H1 (cell line): ENCODE results near the gene KLHDC7B. TPM values are rescaled to one million over a fixed set of nuclear protein-coding genes. Genes with fewer than 3 reads are reported as not detected.

ENCODE experiments used
- CTCF ChIA-PET: fragments of 300-600 bp; sonication (Branson Sonifier 250); formaldehyde crosslinking; loops from one replicate; lab custom pipeline; 2021; ENCODE audit not compliant: partially characterized antibody; lab: Charles Lee
- POLR2A ChIA-PET: fragments of 300-600 bp; sonication (Branson Sonifier 250); formaldehyde crosslinking; loops from one replicate; lab custom pipeline; 2021; ENCODE audit warnings: inconsistent platforms; ENCODE audit not compliant: partially characterized antibody; lab: Charles Lee
- DNase-seq, 2 experiments: peaks; one replicate each; pipeline versions ENCODE4 v3.0.0 to v3.0.0-alpha.2; 2010 to 2022; ENCODE audit warnings: low spot score in 2 of 2, low read depth in 1 of 2, mixed read lengths in 1 of 2
- FAIRE-seq: peaks from 2 replicates; lab custom pipeline; 2011; peaks lifted over from hg19 to GRCh38; lab: Jason Lieb, UNC
- H2AFZ ChIP-seq: 2 replicates; pipeline ENCODE4 v1.8.1; 2012; ENCODE audit warnings: low read length, inconsistent platforms
- H2AK5ac ChIP-seq: 2 replicates; pipeline ENCODE4 v1.6.1; 2013; ENCODE audit warnings: low read depth, low read length
- H2BK120ac ChIP-seq: replicated peaks from 2 replicates; pipeline ENCODE3; 2013; ENCODE audit warnings: low read depth, low read length, inconsistent platforms
- H2BK12ac ChIP-seq: 2 replicates; pipeline ENCODE4 v1.6.1; 2013; ENCODE audit warnings: low read depth, low read length
- H2BK15ac ChIP-seq: 2 replicates; pipeline ENCODE4 v1.6.1; 2013; ENCODE audit warnings: low read length
- H2BK20ac ChIP-seq: 2 replicates; pipeline ENCODE4 v1.6.1; 2013; ENCODE audit warnings: low read length
- H2BK5ac ChIP-seq: 2 replicates; pipeline ENCODE4 v1.6.1; 2013; ENCODE audit warnings: low read depth, low read length
- H3K14ac ChIP-seq: 2 replicates; pipeline ENCODE4 v1.6.1; 2013; ENCODE audit warnings: inconsistent platforms; ENCODE audit not compliant: insufficient read length
- H3K18ac ChIP-seq: 2 replicates; pipeline ENCODE4 v1.6.1; 2013; ENCODE audit warnings: low read length; ENCODE audit errors: extremely low read depth
- H3K23ac ChIP-seq: 2 replicates; pipeline ENCODE4 v1.6.1; 2013; ENCODE audit warnings: inconsistent platforms; ENCODE audit not compliant: insufficient read length
- H3K23me2 ChIP-seq: 2 replicates; pipeline ENCODE4 v1.6.1; 2013; ENCODE audit warnings: low read depth, low read length
- H3K27ac ChIP-seq: 2 replicates; pipeline ENCODE4 v1.6.1; 2011; ENCODE audit warnings: low read depth, low read length, inconsistent platforms
- H3K27me3 ChIP-seq, 4 experiments: replicated peaks in 1 of 4; 1 replicate in 1 of 4; 2 replicates in 3 of 4; pipeline versions ENCODE4 v1.6.1 to v1.8.1; 2011 to 2013; ENCODE audit warnings: low read length in 3 of 4, mild to moderate bottlenecking in 3 of 4, inconsistent platforms in 2 of 4, mixed read lengths in 2 of 4, moderate library complexity in 1 of 4; ENCODE audit not compliant: control insufficient read depth in 3 of 4, insufficient read depth in 3 of 4; ENCODE audit errors: extremely low read depth in 1 of 4
- H3K36me3 ChIP-seq, 4 experiments: 2 replicates each; pipeline versions ENCODE4 v1.6.1 to v1.8.1; 2011 to 2013; ENCODE audit warnings: mild to moderate bottlenecking in 4 of 4, low read length in 3 of 4, moderate library complexity in 2 of 4, control low read depth in 1 of 4, inconsistent platforms in 1 of 4; ENCODE audit not compliant: insufficient read depth in 4 of 4, control insufficient read depth in 2 of 4
- H3K4ac ChIP-seq: replicated peaks from 2 replicates; pipeline ENCODE3; 2013; ENCODE audit warnings: low read length, low read depth, mixed read lengths, inconsistent platforms; ENCODE audit not compliant: insufficient read length
- H3K4me1 ChIP-seq, 4 experiments: replicated peaks in 1 of 4; 1 replicate in 1 of 4; 2 replicates in 3 of 4; pipeline versions ENCODE4 v1.6.1 to v1.8.1; 2011 to 2013; ENCODE audit warnings: low read length in 3 of 4, inconsistent platforms in 2 of 4, mixed read lengths in 1 of 4; ENCODE audit not compliant: insufficient read depth in 4 of 4, control insufficient read depth in 3 of 4
- H3K4me2 ChIP-seq, 2 experiments: 2 replicates each; pipeline versions ENCODE4 v1.6.1 to v1.8.1; 2011 to 2013; ENCODE audit warnings: low read depth in 2 of 2, low read length in 2 of 2, control low read depth in 1 of 2, inconsistent platforms in 1 of 2, mild to moderate bottlenecking in 1 of 2; ENCODE audit not compliant: insufficient read depth in 1 of 2
- H3K4me3 ChIP-seq, 4 experiments: fragments of 200-600, 300-600 bp in 1 of 4; sonication (generic), shearing (Covaris generic), sonication (Bioruptor Twin) in 1 of 4; 2 replicates each; pipeline versions ENCODE4 v1.5.1 to v1.8.1; 2011 to 2016; ENCODE audit warnings: low read length in 4 of 4, low read depth in 3 of 4, control low read depth in 2 of 4, inconsistent platforms in 2 of 4, mild to moderate bottlenecking in 2 of 4, mixed read lengths in 1 of 4, moderate library complexity in 1 of 4; ENCODE audit not compliant: insufficient read depth in 2 of 4; ENCODE audit errors: extremely low read depth in 1 of 4
- H3K56ac ChIP-seq: replicated peaks from 2 replicates; pipeline ENCODE3; 2013; ENCODE audit warnings: low read depth, mild to moderate bottlenecking, mixed read lengths, low read length, inconsistent platforms; ENCODE audit not compliant: insufficient read length
- H3K79me1 ChIP-seq: 2 replicates; pipeline ENCODE4 v1.6.1; 2013; ENCODE audit warnings: low read depth, low read length, control low read depth
- H3K79me2 ChIP-seq, 2 experiments: 2 replicates each; pipeline versions ENCODE4 v1.6.1 to v1.8.1; 2012 to 2013; ENCODE audit warnings: low read length in 2 of 2, mild to moderate bottlenecking in 2 of 2, inconsistent platforms in 1 of 2; ENCODE audit not compliant: insufficient read depth in 2 of 2, control insufficient read depth in 1 of 2
- H3K9ac ChIP-seq, 4 experiments: replicated peaks in 1 of 4; 1 replicate in 1 of 4; 2 replicates in 3 of 4; pipeline versions ENCODE4 v1.6.1 to v1.8.1; 2011 to 2013; ENCODE audit warnings: low read depth in 3 of 4, low read length in 3 of 4, control low read depth in 2 of 4, mild to moderate bottlenecking in 2 of 4, moderate library complexity in 2 of 4, inconsistent platforms in 1 of 4; ENCODE audit errors: extremely low read depth in 1 of 4
- H3K9me3 ChIP-seq, 2 experiments: 2 replicates each; pipeline versions ENCODE4 v1.6.1 to v1.8.1; 2012 to 2013; ENCODE audit warnings: mild to moderate bottlenecking in 2 of 2, moderate library complexity in 2 of 2, control low read depth in 1 of 2, inconsistent platforms in 1 of 2, low read depth in 1 of 2, low read length in 1 of 2, mixed read lengths in 1 of 2; ENCODE audit not compliant: insufficient read depth in 2 of 2
- H4K20me1 ChIP-seq, 2 experiments: replicated peaks in 1 of 2; 2 replicates each; pipeline versions ENCODE3 to v1.8.1; 2011 to 2013; ENCODE audit warnings: inconsistent platforms in 2 of 2, low read length in 2 of 2, mild to moderate bottlenecking in 1 of 2; ENCODE audit not compliant: insufficient read depth in 2 of 2, control insufficient read depth in 1 of 2
- H4K5ac ChIP-seq: 2 replicates; pipeline ENCODE4 v1.6.1; 2013; ENCODE audit warnings: low read length, low read depth, mixed read lengths, inconsistent platforms; ENCODE audit not compliant: insufficient read length
- H4K8ac ChIP-seq: 2 replicates; pipeline ENCODE4 v1.8.0; 2013; ENCODE audit warnings: mild to moderate bottlenecking, moderate library complexity, low read length, inconsistent platforms; ENCODE audit not compliant: insufficient read depth; ENCODE audit errors: extremely low read depth
- H4K91ac ChIP-seq: replicated peaks from 2 replicates; pipeline ENCODE3; 2013; ENCODE audit warnings: low read length, mixed read lengths, inconsistent platforms; ENCODE audit not compliant: insufficient read length
- ASH2L ChIP-seq: fragments of 200-600, 300-600 bp; sonication (generic); IDR thresholded peaks from one replicate; pipeline ENCODE4 v1.7.1; 2017; ENCODE audit warnings: low read length
- KDM4A ChIP-seq: IDR thresholded peaks from one replicate; pipeline ENCODE4 v1.7.1; 2012; ENCODE audit warnings: low read depth, mild to moderate bottlenecking, moderate library complexity, low read length, inconsistent platforms; ENCODE audit not compliant: severe bottlenecking
- PHF8 ChIP-seq: fragments of 200-600 bp; sonication (generic); conservative IDR thresholded peaks from 2 replicates; pipeline ENCODE4 v1.7.1; 2012; ENCODE audit warnings: low read depth, mild to moderate bottlenecking, inconsistent platforms, low read length, moderate library complexity
- SRF ChIP-seq: IDR thresholded peaks from 2 replicates; pipeline ENCODE4 v1.6.1; 2011; ENCODE audit warnings: mild to moderate bottlenecking, low read depth, low read length, moderate library complexity
- WGBS, 2 experiments: shearing (Covaris generic) in 1 of 2; methylation state at CpG; one replicate each; pipeline versions ENCODE4 v1.1.6 to v1.1.7; 2013 to 2015; ENCODE audit warnings: low lambda C conversion rate in 2 of 2, mixed read lengths in 2 of 2, inconsistent platforms in 1 of 2, low coverage in 1 of 2, missing lambda C conversion rate in 1 of 2; ENCODE audit not compliant: insufficient replicate concordance in 2 of 2, insufficient coverage in 1 of 2, insufficient read length in 1 of 2; ENCODE audit errors: extremely low coverage in 1 of 2, missing lambda C conversion rate in 1 of 2; 5-methylcytosine and 5-hydroxymethylcytosine counted together
- polyA plus RNA-seq, 7 experiments: library from polyadenylated mRNA; depleted of rRNA in 3 of 7; stranded (reverse) in 5 of 7; unstranded in 2 of 7; fragments of >200 nt in 5 of 7; fragments of 200-250 nt in 2 of 7; gene quantifications; 1 replicate in 5 of 7; 2 replicates in 1 of 7; 4 replicates in 1 of 7; pipeline versions ENCODE4 v1.2.1 to v1.2.3, GENCODE V29; 2011 to 2013; ENCODE audit warnings: missing spikeins in 2 of 7, mixed read lengths in 2 of 7
- total RNA-seq: library from RNA; stranded (reverse); fragmentation: NEBNext Ultra II Directional; extraction: Animal tissue kit (Norgen Biotek cat#: 25700); gene quantifications from 2 replicates; pipeline ENCODE4 v1.2.1, GENCODE V29; 2021

KLHDC7B gene
- total and polyA plus RNA-seq, 2 of the 8 experiments (the other 6 are each of a cell fraction or from before 2014, with no cell fraction given): not detected

GRCh38 chr22:50530580-50530876 is 15.2 kb upstream of the KLHDC7B start:
- H3K56ac ChIP-seq: no peak overlapping the region
- H2AK5ac ChIP-seq: no peak overlapping the region
- H3K4ac ChIP-seq: no peak overlapping the region
- H3K9ac ChIP-seq: no peak overlapping the region
- no peak overlapping the region for H2BK20ac ChIP-seq
- WGBS, 2 experiments: 7% methylated on average over 13 of the region's 21 CpGs; no CpG with 5 or more reads in 1 of the 2 experiments
- H2BK15ac ChIP-seq: peak overlapping the region; percentile 46; the same call in 1 of the 2 replicates
- DNase-seq (no peak), FAIRE-seq (no peak)
- CTCF ChIA-PET: no interaction called here
- peak overlapping the region; percentile 51 to 92 for H3K4me2 ChIP-seq
- peaks cover 0 to 26% (median 10%) of the 10 kb centered on the region in 4 experiments; a peak in 5 of 7 replicates for H3K4me1 ChIP-seq
- POLR2A ChIA-PET: no interaction called here
- H4K8ac ChIP-seq: peak overlapping the region; percentile 85
- no peaks in the 10 kb centered on the region for H3K36me3 ChIP-seq
- H3K79me2 ChIP-seq: no peaks in the 10 kb centered on the region
- H3K9me3 ChIP-seq: no peaks in the 10 kb centered on the region
- H3K79me1 ChIP-seq: no peaks in the 10 kb centered on the region
- H3K27ac ChIP-seq: no peak overlapping the region
- H3K23ac ChIP-seq: no peak overlapping the region
- H2AFZ ChIP-seq: no peak overlapping the region
- H2BK120ac ChIP-seq: no peak overlapping the region
- no peak overlapping the region; the same call in 1 of the 2 replicates for H3K18ac ChIP-seq
- no peak overlapping the region for H4K5ac ChIP-seq
- peaks cover 5 to 17% of the 10 kb centered on the region in 2 experiments for H4K20me1 ChIP-seq
- H3K27me3 ChIP-seq: peaks cover 43 to 70% (median 60%) of the 10 kb centered on the region in 4 experiments
- no peak overlapping the region for H2BK12ac ChIP-seq
- no peak overlapping the region for H3K14ac ChIP-seq
- peak overlapping the region; percentile 27 to 68 (median 34) for H3K4me3 ChIP-seq
- no peak overlapping the region for H4K91ac ChIP-seq
- H2BK5ac ChIP-seq: no peak overlapping the region
- peak; percentile 43 for TF ChIP-seq ASH2L
- TF ChIP-seq SRF: no peak
- no peak for TF ChIP-seq PHF8
- TF ChIP-seq KDM4A: peak; percentile 55
- H3K23me2 ChIP-seq: peaks cover 25% of the 10 kb centered on the region; the same call in 1 of the 2 replicates
